Femur (tissue), 1 donor: Measurements from ENCODE around the gene ACSM5.
"Not testable (repeated sequence)": the region's sequence is repeated elsewhere in the genome, so short reads cannot be mapped to it uniquely, and the experiment has no call there.

Experiments used
- DNase-seq: peaks from one replicate; pipeline ENCODE4 v3.0.0-alpha.2; 2017

ACSM5 gene

DNA sequence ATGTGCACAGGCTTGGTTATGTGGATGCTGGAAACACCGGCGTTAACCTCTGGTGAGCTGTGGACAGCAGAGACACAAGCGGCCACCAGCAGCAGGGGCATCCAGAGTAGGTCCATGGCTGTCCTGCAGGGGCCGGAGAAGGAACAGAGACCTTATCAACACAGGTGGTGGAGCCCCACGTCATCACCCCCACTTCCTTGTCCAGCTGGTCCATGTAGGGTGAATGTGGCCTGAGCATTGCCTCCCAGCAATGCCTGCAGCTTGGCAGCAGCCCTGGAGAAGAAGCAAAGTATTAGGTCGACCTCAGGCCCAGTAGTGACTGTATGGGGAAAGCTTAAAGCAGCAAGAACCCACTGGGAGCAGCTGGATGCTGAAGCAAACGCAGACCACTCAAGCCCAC lies 10.1 kb upstream of the ACSM5 start:
- no peak for DNase-seq

DNA sequence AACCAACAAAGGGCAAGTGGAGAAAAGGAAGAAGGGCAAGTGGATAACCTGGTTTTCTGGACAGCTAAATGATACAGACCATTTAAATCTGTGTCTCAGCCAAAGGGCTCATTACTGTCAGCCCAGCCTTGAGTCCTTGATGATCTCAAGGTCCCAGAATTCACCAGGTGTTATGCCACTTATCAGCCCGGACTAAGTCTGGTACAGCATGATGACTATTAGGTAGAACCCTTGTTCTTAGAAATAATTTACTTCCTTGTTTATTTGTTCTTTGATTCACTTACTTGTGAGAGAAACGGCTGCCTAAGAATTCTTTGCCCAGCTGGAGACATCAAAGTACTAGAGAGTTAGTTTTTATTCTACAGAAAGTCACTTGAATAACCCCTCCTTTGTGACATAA lies 8.3 kb upstream of the ACSM5 start:
- DNase-seq: no peak

DNA sequence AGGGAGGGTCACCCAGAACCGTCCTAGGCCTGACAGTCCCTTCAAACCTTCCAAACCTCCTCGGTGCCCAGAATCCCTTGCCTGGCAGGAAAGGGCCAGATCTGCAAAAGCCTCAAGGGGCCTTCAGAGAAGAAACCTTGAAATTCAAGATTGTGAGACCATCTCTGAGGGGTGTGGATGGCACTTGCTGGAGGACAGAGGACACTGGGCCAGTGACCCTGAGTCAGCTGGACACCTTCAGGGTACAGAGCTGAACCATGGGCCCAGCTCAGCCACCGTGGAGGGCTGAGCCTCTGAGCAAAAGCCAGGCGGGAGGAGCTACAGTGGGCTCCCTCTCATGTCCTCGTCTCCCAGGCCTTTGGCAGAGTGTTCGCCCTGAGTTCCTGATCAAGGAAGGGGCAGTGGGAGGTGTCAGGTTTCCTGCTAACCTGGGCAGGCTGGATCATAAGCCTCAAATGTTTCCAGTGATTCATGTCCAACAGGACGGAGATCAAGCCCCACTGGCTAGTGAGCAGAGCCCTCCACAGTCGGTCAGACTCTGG lies 7.8 kb upstream of the ACSM5 start:
- DNase-seq: no peak

DNA sequence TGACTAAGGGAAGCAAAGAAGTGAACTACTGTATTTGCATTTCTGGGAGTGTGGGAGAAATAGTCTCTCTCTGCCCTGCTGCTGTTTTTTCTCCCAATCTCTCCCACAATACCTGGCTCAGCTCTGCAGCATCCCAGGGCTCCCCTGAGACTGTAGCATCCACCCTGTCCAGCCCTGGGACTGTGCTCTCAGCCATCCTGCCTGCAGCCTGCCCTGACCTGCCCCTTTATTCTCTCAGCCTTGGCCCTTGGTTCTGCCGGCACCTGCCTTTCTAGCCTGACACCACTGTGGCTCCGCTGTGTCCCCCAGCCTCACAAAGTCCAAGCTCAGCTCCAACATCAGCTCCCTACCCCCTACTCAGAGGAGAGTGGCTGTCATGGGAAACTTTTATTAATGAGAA lies 6.7 kb upstream of the ACSM5 start:
- no peak for DNase-seq

DNA sequence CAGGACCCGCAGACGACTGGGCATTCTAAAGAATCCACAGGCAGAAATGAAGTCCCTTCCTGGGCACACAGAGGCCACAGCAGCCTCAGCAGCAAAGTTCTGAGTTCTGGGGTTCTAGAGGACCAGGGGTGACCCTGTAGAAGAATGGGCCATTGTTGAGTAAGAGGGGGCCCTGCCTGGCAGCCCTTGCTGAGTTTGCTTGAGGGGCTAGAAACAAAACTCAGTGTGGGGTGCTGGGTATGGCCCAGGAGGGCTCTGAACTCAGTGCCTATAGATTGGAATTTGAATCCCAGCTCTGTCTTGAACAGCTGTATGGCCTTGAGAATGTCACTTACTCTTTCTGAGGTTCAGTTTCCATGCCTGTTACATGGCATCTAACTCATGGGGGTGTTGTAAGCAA lies 4.7 kb upstream of the ACSM5 start, which contains the start of gene PDILT:
Gene PDILT (minus strand): TSS at position 101 of the 400 bp plus-strand sequence. CDS start 5,437 bp downstream, outside the sequence.
- DNase-seq: no peak

DNA sequence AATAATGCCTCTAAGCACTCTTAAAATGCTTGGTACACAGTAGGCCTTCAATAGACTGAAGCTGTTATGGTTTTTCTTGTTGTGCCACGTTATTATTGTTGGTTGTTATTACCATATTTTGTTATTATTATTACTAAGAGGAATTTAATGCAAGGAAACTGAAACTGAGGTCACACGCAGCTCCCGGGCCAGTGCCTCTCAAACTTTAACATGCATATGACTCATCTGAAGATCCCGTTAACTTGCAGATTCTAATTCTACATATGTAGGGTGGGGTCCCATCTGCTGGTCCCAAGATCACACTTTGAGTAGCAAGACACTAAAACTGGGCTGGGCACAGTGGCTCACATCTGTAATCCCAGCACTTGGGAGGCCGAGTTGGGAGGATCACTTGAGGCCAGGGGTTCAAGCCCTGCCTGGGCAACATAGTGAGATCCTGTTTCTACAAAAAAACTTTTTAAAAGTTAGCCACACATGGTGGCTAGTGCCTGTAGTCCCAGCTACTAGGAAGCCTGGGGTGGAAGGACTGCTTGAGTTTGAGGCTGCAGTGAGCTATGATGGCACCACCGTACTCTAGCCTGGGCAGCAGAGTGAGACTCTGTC lies 888 bp downstream of the ACSM5 start:
- no peak for DNase-seq

DNA sequence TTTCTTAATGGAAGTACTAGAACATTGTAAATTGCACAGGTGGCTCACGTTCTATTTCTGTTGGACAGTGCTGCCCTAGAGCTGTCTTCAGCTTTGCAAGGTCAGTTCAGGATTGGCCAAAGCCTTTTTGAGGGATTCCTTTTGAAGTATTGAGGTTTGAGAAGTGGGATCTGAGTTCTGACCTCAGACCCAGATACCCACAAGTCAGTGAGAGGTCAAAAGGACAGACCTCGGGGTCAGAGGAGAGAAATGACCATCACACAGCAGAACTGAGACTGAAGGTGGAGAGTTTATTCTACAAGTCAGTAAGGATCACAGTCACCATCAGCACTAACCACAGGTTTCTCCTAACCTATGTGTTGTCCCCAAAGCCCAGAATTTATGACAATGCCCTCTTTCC lies 1.7 kb downstream of the ACSM5 start:
- DNase-seq: no peak

DNA sequence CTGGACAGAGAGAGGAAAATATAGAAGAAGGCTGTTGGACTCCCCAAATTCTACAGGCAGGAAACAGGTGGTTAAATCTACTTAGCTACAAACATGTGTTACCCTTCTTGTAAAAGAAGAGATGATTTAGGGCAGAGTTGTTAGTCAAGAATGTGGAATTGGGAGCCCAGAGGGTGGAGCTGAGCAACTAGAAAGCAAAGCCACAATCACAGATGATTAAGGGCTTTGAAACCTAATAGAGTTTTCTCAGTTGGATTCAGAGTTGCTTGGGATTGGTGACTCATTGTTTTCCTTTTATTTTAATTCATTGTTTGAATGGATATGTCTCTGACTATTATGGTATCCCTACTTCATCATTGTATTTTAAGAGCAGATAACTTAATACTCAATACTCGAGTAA lies 6.2 kb downstream of the ACSM5 start:
- DNase-seq: no peak

DNA sequence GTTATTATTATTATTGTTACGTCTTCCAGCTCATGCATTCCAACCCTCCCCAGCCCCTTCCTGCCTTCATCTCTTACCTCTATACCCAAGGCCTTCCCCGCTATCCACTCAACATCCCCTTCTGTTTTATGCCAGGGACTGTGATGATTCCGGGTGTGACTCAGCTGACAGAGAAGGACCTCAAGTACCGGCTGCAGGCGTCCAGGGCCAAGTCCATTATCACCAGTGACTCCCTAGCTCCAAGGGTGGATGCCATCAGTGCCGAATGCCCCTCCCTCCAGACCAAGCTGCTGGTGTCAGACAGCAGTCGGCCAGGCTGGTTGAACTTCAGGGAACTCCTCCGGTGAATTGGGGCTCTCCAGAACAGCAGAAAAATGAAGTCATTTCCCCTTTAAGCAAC lies 9.8 kb downstream of the ACSM5 start:
- not testable (repeated sequence) for DNase-seq

DNA sequence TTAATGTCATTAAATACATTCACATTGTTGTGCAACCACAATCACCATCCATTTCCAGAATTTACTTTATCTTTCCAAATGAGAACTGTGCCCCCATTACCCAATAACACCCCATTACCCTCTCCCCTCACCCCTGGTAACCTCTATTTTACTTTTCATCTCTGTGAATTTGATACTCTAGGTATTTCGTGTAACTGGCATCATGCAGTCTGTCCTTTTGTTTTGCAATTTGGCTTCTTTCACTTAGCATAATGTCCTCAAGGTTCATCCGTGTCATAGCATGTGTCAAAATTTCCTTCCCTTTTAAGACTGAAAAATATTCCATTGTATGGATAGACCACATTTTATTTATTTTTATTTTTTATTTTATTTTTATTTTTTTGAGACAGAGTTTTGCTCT lies 12.4 kb downstream of the ACSM5 start:
- DNase-seq: not testable (repeated sequence)

DNA sequence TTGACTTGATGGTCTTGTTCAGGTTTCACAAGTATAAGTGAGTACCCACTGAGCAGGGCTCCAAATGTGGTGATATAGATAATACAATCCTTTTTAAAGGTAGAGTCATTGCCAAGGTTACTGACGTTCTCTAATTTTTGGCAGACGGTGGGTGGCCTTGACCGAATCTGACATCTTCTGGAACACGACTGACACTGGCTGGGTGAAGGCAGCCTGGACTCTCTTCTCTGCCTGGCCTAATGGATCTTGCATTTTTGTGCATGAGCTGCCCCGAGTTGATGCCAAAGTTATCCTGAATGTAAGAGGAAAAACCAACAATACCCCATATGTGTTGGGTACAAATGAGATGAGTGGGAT lies 14.4 kb downstream of the ACSM5 start:
- DNase-seq: not testable (repeated sequence)

DNA sequence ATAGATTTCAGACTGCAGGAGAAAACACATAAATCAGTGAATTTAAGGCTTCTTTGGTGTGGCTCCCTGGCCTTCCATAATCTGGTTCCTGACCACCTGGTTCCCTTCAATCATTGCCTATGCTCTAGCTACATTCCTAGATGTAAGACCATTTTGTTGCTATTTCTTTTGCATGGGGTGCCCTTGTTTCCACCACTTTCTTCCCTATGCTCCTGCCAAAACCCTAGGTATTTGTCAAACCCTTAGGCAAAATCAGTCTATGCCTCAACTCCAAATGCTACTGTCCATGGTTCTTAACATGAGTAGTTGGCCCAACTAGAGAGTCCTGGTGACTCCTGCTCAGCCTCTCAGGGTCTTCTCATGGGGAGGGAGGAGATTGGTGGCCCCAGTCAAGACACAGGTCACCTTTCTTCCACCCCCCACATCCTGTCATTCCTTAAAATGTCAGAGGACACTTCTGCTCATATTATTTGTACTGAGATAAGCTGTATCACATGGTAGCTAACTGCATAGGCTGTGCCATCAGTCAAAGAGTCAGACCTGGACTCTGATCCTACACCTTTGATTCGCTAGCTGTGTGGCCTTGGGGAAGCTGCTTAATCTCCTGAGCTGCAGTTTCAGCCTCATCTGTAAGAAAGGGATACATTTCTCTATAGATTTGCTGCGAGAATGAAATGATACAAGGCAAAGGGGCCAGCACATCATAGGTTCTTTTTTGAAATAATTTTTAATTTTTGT lies 15.0 kb downstream of the ACSM5 start:
- no peak for DNase-seq

DNA sequence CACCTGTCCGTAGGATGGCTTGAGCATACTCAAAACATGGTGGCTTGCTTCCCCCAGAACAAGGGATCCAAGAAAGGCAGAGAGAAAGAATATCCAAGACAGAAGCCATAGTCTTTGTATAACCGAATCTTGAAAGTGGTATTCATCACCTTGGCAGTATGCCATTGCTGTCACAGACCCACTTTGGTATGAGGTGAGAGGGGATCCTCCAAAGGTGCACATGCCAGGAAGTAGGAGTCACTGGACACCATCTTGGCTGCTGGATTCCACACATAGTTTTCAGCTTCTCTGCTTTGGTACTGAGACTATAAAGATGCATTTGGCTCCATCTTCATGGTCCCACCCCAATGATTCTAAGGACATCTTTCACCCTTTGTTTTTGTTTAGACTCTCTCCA lies 18.1 kb downstream of the ACSM5 start:
- DNase-seq: not testable (repeated sequence)

DNA sequence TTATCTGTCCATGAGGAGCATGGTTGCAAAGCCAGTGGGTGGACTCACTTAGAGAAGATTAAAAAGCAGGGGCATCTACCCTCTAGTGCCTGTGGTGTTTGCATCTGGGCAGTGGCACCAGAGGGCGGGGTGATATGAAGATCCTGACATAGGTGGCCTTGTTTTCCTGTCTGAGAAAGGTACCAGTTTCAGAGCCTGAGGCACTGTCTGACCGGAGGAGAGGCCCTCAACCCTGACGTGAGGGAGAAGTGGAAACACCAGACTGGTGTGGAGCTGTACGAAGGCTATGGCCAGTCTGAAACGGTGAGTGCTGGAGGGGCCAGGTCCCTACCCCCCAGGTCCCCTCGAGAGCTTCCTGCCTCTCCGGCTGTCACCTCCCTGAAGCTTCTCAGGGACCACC lies 20.2 kb downstream of the ACSM5 start:
- DNase-seq: not testable (repeated sequence)

DNA sequence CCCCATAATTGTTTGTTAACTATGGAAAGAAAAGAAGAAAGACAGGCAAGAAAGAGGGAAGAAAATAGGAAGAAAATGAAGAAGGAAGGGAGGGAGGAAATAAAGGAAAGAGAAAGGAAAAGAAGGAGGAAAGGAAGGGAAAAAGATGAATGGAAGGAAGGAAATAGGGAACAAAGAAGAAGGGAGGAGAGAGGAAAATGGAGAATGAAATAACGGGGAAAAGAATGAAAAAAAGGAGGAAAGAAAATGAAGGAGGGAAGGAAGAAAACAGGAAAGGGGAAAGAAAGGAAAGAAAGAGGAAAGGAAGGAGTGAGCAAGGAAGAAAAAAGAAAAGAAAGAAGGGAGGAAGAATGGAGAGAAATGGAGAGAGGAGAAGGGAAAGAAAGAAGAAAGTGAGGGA lies 21.1 kb downstream of the ACSM5 start:
- not testable (repeated sequence) for DNase-seq

DNA sequence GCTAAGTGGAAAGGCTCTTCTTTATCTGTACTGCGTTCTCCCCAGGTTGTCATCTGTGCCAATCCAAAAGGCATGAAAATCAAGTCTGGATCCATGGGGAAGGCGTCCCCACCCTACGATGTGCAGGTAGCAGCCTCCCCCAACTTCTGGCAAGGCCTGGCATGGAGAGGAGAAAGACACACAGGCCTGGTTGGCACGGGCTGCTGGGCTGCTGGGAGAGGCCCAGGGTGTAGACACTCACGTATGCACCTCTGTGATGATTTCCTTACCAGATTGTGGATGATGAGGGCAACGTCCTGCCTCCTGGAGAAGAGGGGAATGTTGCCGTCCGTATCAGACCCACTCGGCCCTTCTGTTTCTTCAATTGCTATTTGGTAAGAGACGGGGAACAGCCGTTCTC lies 21.6 kb downstream of the ACSM5 start:
- DNase-seq: no peak

DNA sequence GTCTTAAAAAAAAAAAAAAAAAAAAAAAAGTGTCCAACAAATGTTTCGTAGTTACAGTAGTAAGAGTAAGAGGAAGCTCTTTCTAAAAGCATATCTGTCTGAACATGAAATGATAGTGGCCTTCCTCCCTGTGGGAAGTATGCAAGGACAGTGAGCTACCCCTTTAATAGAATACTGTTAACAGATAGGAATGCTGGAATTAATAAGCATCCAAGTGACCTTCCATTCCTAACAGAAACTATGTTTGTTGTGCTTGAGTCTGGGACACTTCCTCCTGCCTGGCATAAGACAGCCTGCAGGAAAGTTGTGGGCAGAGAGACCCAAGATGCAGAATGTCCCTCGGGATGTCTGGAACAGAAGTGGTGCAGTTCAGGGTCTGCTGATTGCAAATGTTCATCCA lies 29.6 kb downstream of the ACSM5 start:
- not testable (repeated sequence) for DNase-seq

DNA sequence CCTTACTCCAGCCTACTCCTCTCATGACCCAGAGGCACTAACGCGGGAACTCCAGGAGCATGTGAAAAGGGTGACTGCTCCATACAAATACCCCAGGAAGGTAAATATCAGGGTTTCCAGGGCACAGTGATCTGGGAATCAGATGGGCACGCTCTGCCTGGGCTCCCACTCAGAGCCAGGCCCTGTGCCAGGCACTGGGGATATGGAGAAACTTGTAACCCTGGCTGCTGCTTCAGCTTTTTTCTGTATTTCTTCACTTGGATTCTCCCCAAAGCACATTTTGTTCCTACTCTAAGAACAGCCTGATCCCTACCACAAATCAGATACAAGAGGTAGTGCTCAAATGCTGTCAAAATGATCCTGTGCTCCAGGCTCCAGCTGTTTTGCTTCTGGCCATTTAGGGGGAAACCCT lies 30.5 kb downstream of the ACSM5 start:
- DNase-seq: not testable (repeated sequence)

DNA sequence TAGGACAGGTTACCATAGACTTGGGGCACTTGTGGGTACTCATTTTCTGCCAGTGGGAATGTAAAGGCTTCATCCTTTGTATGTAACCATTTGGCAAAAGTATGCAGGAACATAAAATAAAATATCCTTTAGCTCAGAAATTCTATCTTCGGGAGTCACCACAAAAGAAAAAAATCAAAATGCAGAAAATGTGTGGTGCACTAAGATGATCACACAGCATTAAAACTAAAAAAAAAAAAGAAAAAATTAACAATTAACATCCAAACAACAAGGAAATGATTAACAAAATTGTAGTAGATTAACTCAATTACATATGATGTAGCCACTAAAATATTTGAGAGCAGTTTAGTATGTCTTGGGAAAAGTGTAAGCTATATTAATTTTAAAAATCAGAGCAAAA lies 31.4 kb downstream of the ACSM5 start:
- DNase-seq: not testable (repeated sequence)

DNA sequence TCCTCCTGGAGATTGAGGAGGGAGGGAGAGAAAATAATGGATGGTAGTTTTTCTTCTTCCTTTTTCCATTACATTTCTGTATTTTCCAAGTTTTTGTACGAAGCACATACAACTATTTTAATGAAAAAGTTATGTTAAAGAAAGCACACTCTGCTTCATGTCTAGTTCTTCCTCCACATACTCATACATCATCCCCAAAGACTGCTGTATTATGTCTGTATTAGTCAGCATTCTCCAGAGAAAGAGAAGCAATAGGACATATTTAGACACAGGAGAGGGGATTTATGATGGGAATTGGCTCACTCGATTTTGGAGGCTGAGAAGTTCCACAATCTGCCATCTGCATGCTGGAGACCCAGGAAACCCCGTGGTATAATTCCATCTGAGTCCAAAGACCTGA lies 31.9 kb downstream of the ACSM5 start:
- DNase-seq: no peak

DNA sequence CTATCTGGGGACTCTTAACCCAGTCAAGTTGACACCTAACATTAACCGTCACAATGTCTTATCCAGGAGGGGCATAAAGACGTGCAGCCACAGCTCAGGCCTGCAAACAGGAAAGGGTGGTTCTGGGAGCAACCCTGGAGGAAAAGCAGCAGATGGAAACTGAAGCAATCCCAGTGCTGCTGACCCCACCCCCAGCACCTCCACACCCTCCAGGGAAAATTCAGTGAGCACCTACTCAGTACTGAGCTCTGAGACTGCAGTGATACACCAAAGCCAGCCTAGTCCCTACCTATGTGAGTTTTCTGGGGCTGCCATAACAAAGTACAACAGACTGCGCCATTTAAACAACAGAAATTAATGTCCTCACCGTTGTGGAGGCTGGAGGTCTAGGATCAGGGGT lies 32.5 kb downstream of the ACSM5 start:
- not testable (repeated sequence) for DNase-seq

DNA sequence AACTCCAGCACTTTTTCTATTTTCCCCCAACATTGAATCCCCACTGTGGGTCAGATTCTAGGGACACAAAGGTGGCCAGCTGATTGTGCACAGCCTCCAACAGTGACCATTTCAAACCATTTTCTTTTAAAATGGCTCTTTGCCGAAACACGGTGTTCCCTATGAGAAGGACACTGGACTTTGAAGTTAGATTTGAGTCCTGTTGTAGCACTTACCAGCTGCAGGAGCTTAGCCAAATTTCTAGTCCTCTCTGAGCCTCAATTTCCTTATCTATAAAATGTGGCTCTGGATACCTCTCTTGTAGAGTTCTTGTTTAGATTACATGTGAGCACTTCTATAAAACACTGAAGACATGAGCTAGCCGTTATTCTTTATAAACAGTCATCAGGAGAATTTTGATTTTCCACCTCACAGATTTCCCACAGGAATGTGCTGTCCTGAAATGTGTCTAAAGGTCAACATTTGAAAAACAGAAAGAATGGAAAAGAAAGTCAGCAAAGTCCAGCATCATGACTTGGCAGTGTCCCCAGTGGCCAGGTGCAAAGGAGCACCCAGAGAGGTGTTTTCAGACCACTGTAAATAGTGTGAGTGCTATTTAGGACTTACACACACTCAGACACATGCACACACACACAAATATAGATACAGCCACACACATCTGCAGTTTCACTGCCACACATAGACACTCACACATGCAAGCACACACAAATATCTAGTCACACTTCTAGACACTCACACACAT lies 37.5 kb downstream of the ACSM5 start:
- DNase-seq: not testable (repeated sequence)

DNA sequence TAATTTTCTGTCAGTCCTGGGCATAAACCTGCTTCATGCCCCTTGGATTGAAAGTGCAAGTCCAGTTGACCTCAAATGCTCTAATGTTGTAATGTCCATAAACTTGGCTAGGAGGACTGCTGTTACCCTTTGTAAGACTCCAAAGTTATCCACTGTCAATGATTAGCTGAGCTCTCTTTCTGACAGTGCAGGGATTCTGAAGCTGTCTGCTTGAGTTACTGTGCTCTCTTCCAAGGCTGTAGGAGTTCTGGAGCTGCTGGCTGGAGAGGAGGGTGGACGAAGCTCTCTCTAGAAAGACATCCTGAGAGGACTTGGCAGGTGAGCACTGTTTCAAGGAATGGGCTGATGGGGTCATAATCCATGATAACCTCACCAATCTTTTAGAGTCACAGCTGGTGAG lies 42.0 kb downstream of the ACSM5 start, which contains the start of gene ACSM2A:
Gene ACSM2A (plus strand): TSS at position 158 of the 400 bp plus-strand sequence. CDS start 8,594 bp downstream, outside the sequence.
- not testable (repeated sequence) for DNase-seq

DNA sequence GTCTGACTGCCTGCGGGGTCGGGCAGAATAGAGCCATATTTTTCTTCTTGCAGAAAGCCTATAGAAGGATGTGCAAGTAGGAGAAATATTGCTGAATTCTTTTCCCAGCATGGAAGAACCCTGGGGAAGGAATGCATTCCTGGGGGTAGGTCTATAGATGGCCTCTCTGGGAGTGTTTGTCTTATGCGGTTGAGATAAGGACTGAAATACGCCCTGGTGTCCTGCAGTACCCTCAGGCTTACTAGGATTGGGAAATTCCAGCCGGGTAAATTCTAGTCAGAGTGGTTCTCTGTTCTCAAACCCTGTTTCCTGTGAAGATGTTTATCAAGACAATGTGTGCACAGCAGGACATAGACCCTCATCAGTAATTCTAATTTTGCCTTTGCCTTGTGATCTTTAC lies 44.3 kb downstream of the ACSM5 start:
- not testable (repeated sequence) for DNase-seq
